Measurements from ENCODE around the gene SLC1A4.
"Not testable (repeated sequence)": the region's sequence is repeated elsewhere in the genome, so short reads cannot be mapped to it uniquely, and the experiment has no call there.

SLC1A4 gene

GRCh38 chr2:64989126-64989981 is at the start of gene SLC1A4:
SLC1A4 (plus strand) TSS chr2:64989399; CDS start chr2:64989644, 245 bp downstream.
- DNase-seq, result peak; percentile 90

GRCh38 chr2:64941143-64941542 is 48.1 kb upstream of the SLC1A4 start:
- no peak for DNase-seq

GRCh38 chr2:64941801-64942200 is 47.4 kb upstream of the SLC1A4 start:
- no peak for DNase-seq

GRCh38 chr2:64942693-64943092 is 46.5 kb upstream of the SLC1A4 start:
- no peak for DNase-seq

GRCh38 chr2:64943387-64944150 is 45.6 kb upstream of the SLC1A4 start:
- DNase-seq, result no peak

- no peak for DNase-seq
Observed at GRCh38 chr2:64944484-64944883, 44.7 kb upstream of the SLC1A4 start.

- peak; percentile 74 for DNase-seq
Observed at GRCh38 chr2:64945973-64946768, 43.0 kb upstream of the SLC1A4 start.

- DNase-seq, result no peak
Observed at GRCh38 chr2:64946769-64947247, 42.4 kb upstream of the SLC1A4 start.

GRCh38 chr2:64947885-64948284 is 41.3 kb upstream of the SLC1A4 start:
- DNase-seq, result no peak

- DNase-seq, result no peak
Observed at GRCh38 chr2:64950226-64951160, 38.7 kb upstream of the SLC1A4 start.

GRCh38 chr2:64951306-64951953 is 37.8 kb upstream of the SLC1A4 start:
- no peak for DNase-seq

GRCh38 chr2:64952096-64952495 is 37.1 kb upstream of the SLC1A4 start:
- DNase-seq, result no peak

GRCh38 chr2:64952511-64953482 is 36.4 kb upstream of the SLC1A4 start:
- DNase-seq, result no peak

- no peak for DNase-seq
Observed at GRCh38 chr2:64955467-64955866, 33.7 kb upstream of the SLC1A4 start.

- no peak for DNase-seq
Observed at GRCh38 chr2:64957109-64957903, 31.9 kb upstream of the SLC1A4 start.

GRCh38 chr2:64958556-64958955 is 30.6 kb upstream of the SLC1A4 start:
- DNase-seq, result no peak

- no peak for DNase-seq
Observed at GRCh38 chr2:64960819-64961218, 28.4 kb upstream of the SLC1A4 start.

GRCh38 chr2:64963138-64963537 is 26.1 kb upstream of the SLC1A4 start:
- not testable (repeated sequence) for DNase-seq

GRCh38 chr2:64963719-64964118 is 25.5 kb upstream of the SLC1A4 start:
- no peak for DNase-seq

Data from stimulated activated CD4-positive, alpha-beta T cell treated with anti-CD3 and anti-CD28 coated beads, Interleukin-15, amount 100 ng/mL, for 24 hours (primary cell).